Superior temporal gyrus (tissue), 1 donor: ENCODE data around the gene PHTF2.

ENCODE experiments used
- DNase-seq: peaks from one replicate; pipeline ENCODE4 v3.0.0-alpha.2; 2016; ENCODE audit errors: extremely low spot score

Gene PHTF2

DNA sequence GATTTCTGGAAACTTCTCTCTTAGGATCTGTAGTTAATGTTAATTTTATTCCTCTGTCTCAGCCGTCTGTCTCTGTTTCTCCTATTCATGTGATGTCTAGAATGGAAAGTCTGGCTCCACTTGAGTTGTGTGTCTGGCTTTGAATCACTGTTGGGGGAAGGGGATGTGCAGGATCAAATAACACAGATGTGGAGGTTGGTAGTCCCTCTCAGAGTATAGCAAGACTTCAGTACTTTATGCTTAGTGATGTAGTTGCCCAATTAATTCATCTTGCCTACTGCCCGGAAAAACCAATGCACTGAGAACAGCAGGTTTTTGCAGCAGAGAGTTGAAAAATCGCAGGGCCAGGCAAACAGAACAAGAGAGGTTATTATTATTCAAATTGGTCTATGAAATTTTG, 79.2 kb downstream of the PHTF2 start:
- DNase-seq, result no peak

DNA sequence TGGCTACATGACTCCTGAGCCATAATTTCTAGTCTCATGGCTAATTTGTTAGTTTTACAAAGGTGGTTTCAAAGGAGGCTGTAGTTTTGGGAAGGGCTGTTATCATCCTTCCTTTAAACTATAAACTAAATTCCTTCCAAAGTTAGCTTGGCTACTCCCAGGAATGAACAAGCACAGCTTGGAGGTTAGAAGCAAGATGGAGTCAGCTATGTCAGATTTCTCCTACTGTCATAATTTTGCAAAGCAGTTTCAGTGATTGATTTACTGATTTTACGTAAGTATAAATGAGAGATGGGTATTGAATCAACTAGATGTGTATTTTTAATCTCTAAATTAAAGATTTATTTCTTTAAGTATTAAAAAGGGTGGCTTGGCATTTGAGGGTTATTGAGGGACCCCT, 79.9 kb downstream of the PHTF2 start:
- no peak for DNase-seq

GRCh38 chr7:77879272-77879671, 80.7 kb downstream of the PHTF2 start:
- DNase-seq, result no peak

- no peak for DNase-seq
Observed at GRCh38 chr7:77881871-77882270, 83.3 kb downstream of the PHTF2 start.

DNA sequence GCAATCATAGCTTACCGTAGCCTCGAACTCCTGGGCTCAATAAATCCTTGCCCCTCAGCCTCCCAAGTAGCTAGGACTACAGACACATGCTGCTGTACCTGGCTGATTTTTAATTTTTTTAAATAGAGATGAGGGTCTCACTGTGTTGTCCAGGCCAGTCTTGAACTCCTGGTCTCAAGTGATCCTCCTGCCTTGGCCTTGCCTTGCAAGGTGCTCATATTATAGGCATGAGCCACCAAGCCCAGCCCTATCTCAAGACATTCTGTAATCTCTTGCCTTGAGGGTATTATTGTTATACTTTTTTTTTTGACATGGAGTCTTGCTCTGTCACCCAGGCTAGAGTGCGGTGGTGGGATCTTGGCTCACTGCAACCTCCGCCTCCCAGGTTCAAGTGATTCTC, 86.6 kb downstream of the PHTF2 start:
- no peak for DNase-seq

GRCh38 chr7:77887567-77887966, 89.0 kb downstream of the PHTF2 start:
- DNase-seq, result no peak

DNA sequence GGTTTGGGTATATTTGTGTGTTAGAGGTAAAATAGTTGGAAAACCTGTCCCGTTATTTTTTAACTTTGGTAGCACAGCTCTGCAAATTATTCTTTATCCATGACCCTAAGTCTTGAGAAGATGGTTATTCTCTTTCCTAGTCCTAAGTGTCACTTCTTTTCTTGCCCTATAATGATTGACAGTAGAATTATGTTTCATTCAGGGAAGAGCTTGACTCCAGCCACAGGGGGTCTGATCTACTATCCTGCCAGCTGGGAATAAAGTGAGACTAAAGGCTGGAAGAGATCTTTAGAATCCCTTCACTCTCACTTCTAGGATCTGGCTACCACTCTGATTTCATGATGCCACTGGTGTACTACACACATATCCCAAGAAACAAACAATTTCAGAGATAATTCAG, 90.4 kb downstream of the PHTF2 start:
- no peak for DNase-seq

GRCh38 chr7:77893813-77894212, 95.2 kb downstream of the PHTF2 start:
- DNase-seq, result no peak

- DNase-seq, result no peak
Observed at GRCh38 chr7:77894574-77895091, 96.1 kb downstream of the PHTF2 start.

GRCh38 chr7:77895905-77896304, 97.3 kb downstream of the PHTF2 start:
- DNase-seq, result no peak

DNA sequence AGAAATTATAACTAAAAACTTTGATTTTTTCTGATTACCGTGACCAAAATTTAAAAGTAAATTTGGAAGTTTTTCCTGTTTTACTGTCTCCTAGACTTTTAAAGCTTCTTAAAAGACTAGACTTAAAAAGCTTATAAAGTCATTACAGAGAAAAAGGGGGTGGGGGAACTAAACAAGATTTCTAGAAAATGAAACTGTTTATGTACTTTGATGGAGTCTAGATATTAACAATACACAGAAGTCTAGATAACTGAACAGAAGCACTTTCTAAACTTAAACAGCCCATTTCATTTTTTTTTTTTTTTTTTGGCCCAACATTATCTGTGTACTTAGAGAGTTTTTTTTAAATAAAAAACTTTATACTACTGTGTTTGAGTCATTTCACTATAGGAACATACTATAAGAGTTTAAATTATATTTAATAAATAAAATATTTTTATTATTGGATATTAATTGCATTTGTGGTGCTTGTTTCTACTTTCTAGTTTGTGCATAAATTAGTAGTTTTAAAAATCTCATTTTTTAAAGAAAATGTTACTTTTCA, 98.5 kb downstream of the PHTF2 start:
- DNase-seq, result no peak

DNA sequence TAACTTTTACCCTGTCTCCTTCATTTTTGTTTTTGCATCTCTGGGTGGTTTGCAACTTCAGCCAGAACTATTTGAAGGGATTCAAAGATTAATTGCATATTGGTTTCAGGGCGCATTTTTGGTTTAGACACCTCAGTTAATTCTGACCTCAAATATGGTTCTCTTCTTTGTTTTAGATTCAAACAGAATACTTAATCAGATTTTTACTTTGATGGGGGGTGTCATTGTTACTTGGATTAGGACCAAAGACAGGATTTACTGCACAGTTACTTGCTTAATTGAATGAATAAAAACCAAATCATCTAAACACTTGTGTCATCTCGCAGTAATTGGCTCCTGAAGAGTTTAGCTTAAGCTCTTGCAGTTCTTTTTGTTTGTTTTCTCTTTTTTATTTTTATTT, 100.9 kb downstream of the PHTF2 start:
- no peak for DNase-seq

DNA sequence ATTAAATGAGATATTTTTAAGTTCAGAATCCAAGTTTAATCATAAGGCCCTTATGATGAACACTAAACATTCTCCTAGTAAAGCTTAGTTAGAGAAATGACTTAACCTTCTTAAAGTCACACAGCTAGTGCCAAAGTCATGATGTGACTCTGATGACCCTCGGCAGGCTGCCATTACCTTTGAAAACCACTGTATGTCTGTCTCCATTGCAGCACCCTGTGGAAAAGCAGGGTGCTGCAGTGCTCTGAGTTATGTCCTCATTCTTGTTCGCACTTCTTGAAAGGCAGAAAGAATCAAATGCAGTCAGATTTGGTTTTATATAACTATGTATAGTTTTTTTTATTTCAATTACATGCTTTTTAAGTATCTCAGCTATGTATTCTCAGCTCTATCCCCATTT, 105.0 kb downstream of the PHTF2 start:
- DNase-seq, result no peak

GRCh38 chr7:77904252-77904651, 105.7 kb downstream of the PHTF2 start:
- DNase-seq, result no peak

DNA sequence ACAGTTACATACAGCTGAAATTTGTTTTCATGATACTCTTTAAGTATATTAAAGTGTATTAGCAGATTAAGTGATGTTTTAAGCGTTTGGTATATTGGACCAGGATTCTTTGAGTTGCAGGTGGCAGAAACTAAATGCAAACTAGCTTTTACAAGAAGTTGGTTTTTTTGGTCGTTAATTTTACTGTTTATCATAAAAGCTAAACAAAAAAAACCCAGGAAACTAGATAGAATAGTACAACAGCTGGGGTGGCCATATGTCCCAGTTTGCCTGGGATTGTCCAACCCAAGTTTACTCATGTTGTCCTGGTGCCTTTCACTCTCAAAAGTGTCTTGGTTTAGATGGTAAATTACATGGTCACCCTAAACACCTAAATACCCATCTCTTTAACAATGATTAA, 108.7 kb downstream of the PHTF2 start:
- no peak for DNase-seq

DNA sequence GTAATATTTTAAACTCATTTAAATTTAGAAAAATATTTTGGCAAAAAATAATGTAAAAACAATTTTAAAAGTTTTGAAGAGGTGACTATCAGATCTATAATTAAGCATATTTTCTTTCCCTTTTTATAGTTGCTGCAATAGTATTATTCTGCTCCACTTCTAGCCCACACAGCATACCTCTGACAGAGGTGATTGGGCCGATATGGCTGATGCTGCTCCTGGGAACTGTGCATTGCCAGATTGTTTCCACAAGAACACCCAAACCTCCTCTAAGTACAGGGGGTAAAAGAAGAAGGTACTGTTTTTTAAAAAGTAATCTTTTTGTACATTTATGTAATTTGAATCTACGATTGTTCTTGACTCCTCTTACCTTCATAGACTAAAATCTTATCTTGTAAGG, 110.1 kb downstream of the PHTF2 start:
- no peak for DNase-seq

DNA sequence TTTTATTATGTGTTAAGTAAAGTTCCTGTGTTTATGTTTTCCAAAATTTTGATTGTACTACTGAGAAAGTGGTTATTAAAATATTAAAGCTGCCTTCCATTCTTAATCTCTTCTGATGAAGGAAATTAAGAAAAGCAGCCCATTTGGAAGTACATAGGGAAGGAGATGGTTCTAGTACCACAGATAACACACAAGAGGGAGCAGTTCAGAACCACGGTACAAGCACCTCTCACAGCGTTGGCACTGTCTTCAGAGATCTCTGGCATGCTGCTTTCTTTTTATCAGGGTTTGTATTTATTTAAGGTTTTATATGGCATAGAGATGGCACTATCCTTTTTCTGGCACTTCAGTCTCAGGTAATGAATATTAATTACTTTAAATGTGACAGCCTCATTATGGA, 111.6 kb downstream of the PHTF2 start:
- DNase-seq, result no peak

GRCh38 chr7:77912293-77912692, 113.7 kb downstream of the PHTF2 start:
- no peak for DNase-seq

GRCh38 chr7:77913977-77914607, 115.5 kb downstream of the PHTF2 start:
- DNase-seq, result no peak

DNA sequence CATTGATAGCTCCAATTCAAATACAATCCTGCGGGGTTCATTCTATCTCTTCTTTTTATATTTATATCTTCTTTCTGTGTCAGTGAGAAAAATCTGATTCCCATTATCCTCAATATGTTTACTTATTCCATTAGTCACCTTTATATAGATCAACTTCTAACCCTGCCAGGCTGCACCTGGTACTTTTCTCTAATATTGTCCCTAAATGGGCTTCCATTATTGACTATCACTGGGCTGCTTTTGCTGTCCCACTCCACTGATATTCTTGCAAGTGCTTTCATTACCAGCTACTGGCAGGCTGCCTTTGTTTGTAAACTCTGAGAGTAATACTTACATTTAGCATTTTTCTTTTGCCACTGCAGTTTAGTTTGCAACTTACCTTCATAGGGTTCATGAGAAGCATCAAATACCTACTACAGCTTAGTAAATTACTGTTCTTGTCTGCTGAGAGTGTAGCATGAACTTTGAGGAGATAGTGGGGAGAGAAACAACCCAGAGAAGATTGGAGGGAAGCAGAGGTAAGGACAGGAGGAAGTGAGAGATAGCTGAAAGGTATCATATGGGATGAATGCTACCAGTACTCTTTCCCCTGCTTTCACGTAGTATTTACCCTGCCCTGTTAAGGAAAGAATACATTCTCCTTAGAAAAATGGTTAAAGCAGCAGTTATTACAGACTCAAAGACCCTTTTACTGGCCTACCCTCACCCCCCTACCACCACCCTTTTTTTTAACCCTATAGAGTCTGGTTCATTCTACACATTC, 119.1 kb downstream of the PHTF2 start:
- DNase-seq, result no peak

DNA sequence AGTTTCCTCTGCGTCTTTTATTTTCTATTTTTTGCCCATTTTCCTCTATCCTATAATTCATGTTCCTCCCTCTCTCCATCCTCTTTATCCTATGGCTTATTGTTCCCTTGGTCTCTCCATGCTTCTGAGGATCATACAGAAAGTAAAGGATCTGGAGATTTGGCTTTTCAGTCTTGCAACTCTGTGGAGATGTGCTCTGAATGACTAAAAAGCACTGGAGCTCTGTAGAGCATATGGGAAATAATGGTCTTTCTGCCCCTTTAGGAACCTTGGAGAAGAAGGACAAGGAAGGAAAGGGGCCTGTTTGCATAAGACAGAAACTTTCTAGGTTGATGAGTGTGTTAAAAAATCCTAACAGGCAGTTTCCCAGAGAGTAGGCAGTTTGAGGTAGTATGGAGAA, 120.1 kb downstream of the PHTF2 start:
- no peak for DNase-seq

DNA sequence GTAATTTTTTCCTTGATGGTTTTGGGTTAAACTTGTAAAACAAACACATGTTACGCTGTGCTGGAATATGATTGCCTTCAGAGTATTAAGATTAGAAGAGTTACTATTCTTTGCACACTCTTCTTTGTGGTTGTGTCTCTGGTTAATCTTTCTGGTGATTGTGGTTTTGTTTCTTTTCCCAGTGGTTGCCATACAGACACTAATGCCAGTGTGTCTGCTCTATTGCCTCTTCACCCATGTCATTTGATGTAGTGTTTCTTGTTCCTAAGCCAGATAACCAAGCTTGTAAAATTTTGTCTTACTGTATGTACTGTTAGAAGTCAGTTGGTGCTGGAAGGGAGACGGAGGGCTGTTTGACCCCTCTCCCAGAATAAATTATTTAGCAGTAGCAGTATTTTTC, 124.8 kb downstream of the PHTF2 start:
- DNase-seq, result no peak

GRCh38 chr7:77930496-77930895, 131.9 kb downstream of the PHTF2 start:
- DNase-seq, result no peak
